Measurements from ENCODE around the gene XKR8.

DNA sequence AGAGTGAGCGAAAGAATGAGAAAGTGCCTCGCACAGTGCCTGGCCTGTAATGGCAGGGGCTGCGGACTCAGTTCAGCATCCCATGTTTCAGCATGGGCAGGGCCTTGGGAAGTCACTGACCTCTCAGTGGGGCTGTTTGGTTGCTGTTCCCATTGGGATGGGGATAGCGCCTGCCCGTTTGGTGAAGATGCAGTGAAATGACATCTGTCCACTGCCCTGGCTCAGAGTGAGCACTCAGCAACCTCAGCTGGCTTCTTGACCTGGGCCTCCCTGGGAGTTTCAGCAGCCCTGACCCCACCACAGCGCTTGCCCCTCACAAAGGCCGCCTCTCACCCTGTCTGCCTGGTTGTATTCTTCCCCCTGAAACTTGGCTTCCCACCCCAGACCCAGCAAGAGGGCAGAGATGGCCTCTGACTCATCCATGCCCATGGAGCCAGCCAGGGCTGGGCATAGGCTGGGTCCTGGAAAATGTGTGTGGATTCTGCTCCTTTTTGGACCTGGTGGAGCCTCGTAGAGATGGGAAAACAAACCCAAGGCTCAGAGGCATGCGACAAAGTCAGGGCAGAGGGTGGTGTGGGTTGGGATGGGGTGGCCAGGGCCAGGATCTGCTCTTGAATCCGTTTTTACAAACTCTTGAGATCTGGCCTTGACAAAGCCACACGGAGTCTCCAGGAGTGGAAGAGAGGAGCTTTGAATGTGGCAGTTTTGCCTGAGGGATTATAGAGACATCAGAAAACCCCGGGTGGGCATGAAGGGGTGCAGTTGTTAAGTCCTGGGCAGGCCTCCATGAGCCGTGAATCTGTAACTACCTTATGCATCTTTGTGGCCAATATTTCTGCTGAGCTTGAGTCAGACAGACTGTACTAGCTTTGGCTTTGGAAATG lies 1.2 kb downstream of the XKR8 start:
- no peak for TF ChIP-seq EZH2 (optimal IDR thresholded peaks at IDR 0.05; ENCODE audit: low read depth, low read length)
- TF ChIP-seq, protein P1, sequence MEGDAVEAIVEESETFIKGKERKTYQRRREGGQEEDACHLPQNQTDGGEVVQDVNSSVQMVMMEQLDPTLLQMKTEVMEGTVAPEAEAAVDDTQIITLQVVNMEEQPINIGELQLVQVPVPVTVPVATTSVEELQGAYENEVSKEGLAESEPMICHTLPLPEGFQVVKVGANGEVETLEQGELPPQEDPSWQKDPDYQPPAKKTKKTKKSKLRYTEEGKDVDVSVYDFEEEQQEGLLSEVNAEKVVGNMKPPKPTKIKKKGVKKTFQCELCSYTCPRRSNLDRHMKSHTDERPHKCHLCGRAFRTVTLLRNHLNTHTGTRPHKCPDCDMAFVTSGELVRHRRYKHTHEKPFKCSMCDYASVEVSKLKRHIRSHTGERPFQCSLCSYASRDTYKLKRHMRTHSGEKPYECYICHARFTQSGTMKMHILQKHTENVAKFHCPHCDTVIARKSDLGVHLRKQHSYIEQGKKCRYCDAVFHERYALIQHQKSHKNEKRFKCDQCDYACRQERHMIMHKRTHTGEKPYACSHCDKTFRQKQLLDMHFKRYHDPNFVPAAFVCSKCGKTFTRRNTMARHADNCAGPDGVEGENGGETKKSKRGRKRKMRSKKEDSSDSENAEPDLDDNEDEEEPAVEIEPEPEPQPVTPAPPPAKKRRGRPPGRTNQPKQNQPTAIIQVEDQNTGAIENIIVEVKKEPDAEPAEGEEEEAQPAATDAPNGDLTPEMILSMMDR (IDR thresholded peaks at IDR 0.05; ENCODE audit: low read length), result no peak
- no peak for TF ChIP-seq EZH2phosphoT487 (IDR thresholded peaks at IDR 0.05; ENCODE audit: low read length)

All from MM.1S (cell line).